Right kidney (tissue), 9 donors: Measurements from ENCODE around the gene MOV10.
"Not testable (repeated sequence)": the region's sequence is repeated elsewhere in the genome, so short reads cannot be mapped to it uniquely, and the experiment has no call there.

Source experiments
- DNase-seq: peaks from one replicate; pipeline ENCODE4 v3.0.0-alpha.2; 2016
- long read RNA-seq, 8 donors: transcript quantifications; one replicate each; lab custom pipeline, GENCODE V29; 2026

MOV10 gene
- long read RNA-seq, donor 1, partial matches to known transcripts, result 104 of 277 reads
- long read RNA-seq, donor 1, other reads (novel, unspliced or antisense), result 162 of 277 reads
- long read RNA-seq, donor 2, partial matches to known transcripts, result 57 of 138 reads
- long read RNA-seq, donor 2, other reads (novel, unspliced or antisense), result 78 of 138 reads
- long read RNA-seq, donor 3, partial matches to known transcripts, result 60 of 109 reads
- long read RNA-seq, donor 3, other reads (novel, unspliced or antisense), result 47 of 109 reads
- long read RNA-seq, donor 4, partial matches to known transcripts, result 66 of 138 reads
- long read RNA-seq, donor 4, other reads (novel, unspliced or antisense), result 70 of 138 reads
- long read RNA-seq, donor 5, partial matches to known transcripts, result 65 of 208 reads
- long read RNA-seq, donor 5, other reads (novel, unspliced or antisense), result 136 of 208 reads
- long read RNA-seq, donor 6, partial matches to known transcripts, result 64 of 157 reads
- long read RNA-seq, donor 6, other reads (novel, unspliced or antisense), result 89 of 157 reads
- long read RNA-seq, donor 7, partial matches to known transcripts, result 188 of 240 reads
- long read RNA-seq, donor 7, other reads (novel, unspliced or antisense), result 47 of 240 reads
- long read RNA-seq, donor 8, partial matches to known transcripts, result 0 of 1 reads
- long read RNA-seq, donor 8, other reads (novel, unspliced or antisense), result 0 of 1 reads

- no peak for DNase-seq
Observed at GRCh38 chr1:112674440-112674985, at the start of gene MOV10. Gene MOV10 (plus strand): TSS chr1:112674659. CDS start chr1:112674913, 254 bp downstream.

DNA sequence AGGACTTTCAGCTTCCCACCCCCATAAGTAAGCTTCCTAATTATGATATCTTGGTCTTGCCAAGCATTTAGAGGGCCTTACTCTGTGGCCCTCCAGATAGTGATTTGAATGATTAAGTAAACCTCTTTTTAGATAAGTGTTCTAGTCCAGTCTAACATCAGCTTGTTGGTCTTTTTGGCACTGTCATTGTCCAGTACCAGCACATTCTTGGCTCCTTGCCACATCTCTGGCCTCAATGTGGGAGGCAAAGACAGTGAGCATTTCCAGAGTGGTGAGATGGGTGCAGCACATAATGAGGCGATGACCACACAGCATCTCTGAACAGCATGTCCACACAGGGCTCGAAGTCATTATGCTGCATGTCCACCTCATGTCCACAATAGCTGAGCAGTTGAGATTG lies 48.8 kb upstream of the MOV10 start:
- no peak for DNase-seq

GRCh38 chr1:112626193-112626592 lies 48.3 kb upstream of the MOV10 start:
- no peak for DNase-seq

- no peak for DNase-seq
Observed at GRCh38 chr1:112626887-112627286, 47.6 kb upstream of the MOV10 start.

GRCh38 chr1:112628516-112628915 lies 45.9 kb upstream of the MOV10 start:
- no peak for DNase-seq

GRCh38 chr1:112629256-112629655 lies 45.2 kb upstream of the MOV10 start:
- DNase-seq, result no peak

DNA sequence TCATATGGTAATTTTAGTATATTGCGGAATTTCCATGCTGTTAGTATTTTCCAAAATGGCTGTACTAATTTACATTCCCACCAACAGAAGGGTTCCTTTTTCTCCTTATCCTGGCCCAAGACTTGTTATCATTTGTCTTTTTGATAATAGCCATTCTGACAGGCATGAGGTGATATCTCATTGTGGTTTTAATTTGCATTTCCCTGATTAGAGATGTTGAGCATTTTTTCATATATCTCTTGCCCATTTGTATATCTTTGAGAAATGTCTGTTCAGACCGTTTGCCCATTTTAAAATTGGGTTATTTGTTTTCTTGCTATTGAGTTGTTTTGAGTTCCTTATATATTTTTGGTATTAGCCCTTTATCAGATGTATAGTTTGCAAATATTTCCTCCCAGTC lies 40.8 kb upstream of the MOV10 start:
- no peak for DNase-seq

- no peak for DNase-seq
Observed at GRCh38 chr1:112634367-112634766, 40.1 kb upstream of the MOV10 start.

DNA sequence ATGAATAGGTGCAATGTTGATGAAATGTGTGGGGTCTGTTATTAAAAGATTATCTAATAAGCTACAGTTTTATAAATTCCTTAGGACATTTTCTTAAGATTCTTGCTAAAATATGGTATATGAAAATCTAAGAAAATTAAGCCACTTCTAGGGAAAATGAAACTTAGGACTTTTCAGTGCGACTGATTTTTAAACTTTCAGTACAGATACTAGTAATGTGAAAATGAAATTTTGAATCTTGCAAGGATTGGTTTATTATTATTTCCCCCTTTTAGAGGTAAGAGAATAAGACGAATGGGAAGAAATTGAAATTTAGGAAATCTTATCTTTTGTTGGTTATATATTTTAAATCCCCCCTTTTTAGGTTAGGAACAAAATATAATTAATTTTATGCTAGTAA lies 38.4 kb upstream of the MOV10 start:
- no peak for DNase-seq

DNA sequence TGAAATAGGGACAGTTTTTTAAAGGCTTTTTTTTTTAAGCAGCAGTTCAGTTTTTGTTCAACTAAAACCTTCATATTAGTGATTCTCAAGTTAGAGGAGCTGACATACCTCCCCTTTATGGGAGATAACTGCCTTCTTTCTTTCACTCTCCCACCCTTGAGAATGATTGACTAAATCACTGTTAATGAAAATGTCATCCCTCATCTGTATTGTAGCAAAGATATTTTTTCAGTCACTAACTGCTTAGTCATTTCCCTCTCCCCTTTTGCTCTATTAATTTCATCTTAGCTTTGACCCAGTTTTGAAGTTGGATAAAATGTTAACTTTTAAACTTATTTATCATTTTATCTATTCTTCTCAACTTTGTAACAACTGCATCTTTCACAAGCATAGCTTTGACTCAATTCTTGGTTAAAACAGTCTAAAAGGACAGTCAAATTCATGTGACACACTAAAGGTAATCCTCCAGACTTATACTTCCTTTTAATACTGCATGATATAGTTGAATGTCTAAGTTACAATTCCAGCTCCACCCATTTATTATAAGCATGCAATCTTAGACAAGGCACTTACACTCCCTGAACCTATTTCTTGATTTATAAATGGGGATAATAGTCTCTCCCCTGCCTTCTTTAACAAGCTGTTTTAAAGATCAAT lies 37.7 kb upstream of the MOV10 start:
- no peak for DNase-seq

DNA sequence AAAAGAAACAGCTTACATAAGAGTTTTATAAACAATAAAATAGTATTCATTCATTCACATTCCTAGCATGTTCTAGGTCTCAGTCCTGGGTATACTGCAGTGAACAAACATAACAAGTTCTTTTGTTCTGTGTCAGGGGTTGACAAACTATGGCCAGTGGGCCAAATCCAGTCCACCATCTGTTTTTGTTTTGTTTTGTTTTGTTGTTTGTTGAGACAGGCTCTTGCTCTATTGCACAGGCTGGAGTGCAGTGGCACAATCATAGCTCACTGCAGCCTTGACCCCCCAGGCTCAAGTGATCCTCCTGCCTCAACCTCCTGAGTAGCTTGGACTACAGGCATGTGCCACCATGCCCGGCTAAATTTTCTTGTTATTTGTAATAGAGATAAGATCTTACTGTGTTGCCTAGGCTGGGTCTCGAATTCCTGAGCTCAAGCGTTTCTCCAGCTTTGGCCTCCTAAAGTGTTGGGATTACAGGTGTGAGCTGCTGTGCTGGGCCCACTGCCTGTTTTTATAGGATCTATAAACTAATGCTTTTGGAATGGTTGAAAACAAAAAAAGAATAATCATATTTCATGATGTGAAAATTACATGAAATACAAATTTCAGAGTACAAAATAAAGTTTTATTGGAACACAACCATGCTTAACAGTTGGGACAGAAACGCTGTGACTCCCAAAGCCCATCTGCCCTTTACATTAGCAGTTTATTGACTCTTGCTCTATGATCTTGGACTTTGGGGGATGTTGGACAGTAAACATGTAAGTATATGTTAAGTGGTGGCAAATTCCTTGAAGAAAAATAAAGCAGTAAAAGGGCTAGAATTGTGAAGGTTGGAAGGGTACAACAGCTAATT lies 37.0 kb upstream of the MOV10 start:
- no peak for DNase-seq

DNA sequence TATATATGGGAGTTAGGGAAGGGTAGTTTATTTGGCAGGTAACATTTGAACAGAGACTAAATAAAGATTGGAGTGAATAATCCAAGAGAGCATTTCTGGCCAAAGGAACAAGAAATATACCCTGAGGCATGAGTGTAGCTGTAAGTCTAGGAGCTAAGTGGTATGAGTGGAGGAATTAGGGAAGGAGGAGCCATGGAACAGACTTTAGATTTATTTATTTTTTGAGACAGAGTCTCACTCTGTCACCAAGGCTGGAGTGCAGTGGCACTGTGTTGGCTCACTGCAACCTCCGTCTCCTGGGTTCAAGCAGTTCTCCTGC lies 36.4 kb upstream of the MOV10 start:
- DNase-seq, result no peak

- not testable (repeated sequence) for DNase-seq
Observed at GRCh38 chr1:112640437-112640836, 34.0 kb upstream of the MOV10 start.

- DNase-seq, result no peak
Observed at GRCh38 chr1:112643080-112643479, 31.4 kb upstream of the MOV10 start.

GRCh38 chr1:112646225-112646624 lies 28.2 kb upstream of the MOV10 start:
- DNase-seq, result no peak

GRCh38 chr1:112651205-112651604 lies 23.3 kb upstream of the MOV10 start:
- no peak for DNase-seq

- no peak for DNase-seq
Observed at GRCh38 chr1:112665857-112666256, 8.6 kb upstream of the MOV10 start.

- no peak for DNase-seq
Observed at GRCh38 chr1:112666946-112667345, 7.5 kb upstream of the MOV10 start.

DNA sequence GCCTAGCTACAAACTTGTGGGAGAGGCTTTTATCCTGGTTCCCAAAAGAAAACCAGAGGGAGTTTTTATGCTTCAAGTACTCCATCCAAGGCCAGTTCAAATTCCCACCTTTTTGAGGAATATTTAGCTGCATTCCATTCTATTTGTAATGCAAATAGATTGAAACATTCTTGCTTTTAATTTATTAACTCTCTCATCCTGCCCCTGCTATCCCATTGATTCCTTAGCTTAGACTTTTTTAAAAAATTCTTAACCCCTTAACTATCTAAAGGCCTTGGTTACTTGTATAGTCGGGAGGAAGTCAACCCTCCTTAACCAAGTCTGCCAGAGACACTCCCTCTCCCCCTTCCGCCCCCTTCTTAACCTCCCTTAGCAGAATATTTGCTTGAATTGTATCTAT lies 2.5 kb upstream of the MOV10 start:
- no peak for DNase-seq

DNA sequence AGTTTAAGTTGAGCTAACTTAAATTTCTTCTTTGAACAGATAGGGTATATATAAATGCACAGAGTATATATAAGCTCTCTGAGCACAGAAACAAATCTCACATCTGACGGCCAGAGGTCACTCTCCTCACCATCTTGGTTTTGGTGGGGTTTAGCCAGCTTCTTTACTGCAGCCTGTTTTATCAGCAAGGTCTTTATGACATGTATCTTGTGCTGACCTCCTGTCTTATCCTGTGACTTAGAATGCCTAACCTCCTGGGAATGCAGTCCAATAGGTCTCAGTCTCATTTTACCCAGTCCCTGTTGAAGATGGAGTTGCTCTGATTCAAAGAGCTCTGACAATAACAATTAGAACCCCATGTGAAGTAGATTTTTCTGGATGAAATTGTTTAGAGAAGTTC lies 1.6 kb upstream of the MOV10 start:
- DNase-seq, result no peak

GRCh38 chr1:112673592-112674439 lies 643 bp upstream of the MOV10 start:
- peak; percentile 83 for DNase-seq
